ENCODE results near the gene SLC2A4RG. TPM values are rescaled to one million over a fixed set of nuclear protein-coding genes. Genes with fewer than 3 reads are reported as not detected.

Gene SLC2A4RG
- total RNA-seq, 1 experiment from 2014 or later = 169 TPM

DNA sequence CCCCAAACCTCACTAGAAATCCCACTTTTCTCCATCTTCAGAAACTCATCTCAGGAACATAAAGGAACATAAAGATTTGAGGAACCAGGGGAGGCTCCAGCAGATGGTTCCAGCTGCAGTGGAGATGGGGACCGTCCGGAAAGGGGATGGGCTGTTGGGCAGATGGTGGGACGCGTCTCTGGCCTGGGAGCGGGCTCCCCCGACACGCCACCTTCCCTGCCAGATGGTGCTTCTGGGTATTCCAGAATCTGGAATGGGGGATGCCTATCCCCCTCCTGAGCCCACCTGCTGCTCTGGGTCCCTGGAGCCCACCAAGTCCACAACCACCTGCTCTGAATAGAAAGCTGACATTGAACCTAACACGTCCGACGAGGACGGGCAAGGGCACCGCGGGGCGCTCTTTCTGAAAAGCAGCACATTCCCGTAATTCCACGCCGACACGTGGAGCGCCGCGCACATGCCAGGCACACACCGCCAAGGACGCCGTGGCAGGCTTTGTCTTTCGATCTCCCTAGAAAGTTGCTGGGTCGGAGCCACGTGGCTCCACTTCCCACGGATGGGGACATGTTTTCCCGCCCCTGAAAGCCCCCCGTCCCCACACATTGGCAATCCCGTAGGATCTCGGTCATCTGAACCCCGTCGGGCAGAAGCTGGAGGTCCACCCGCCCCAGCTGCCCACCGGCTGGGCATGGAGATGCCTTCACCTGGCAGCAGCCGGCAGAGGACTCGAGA lies 27.3 kb downstream of the SLC2A4RG start:
- H3K27me3 Mint-ChIP-seq (ENCODE audit: unreplicated experiment) = peaks cover 20% of the 10 kb centered on the region
- no peak overlapping the region for H3K27ac Mint-ChIP-seq (ENCODE audit: unreplicated experiment)
- H3K36me3 Mint-ChIP-seq (ENCODE audit: insufficient read depth, unreplicated experiment) = no peaks in the 10 kb centered on the region
- no TSS peak for BruUV-seq (replicated peaks)
- no peaks in the 10 kb centered on the region for H3K9me3 Mint-ChIP-seq (ENCODE audit: low read depth, unreplicated experiment)
- intact Hi-C loops (cut with micrococcal nuclease; ENCODE audit: unreplicated experiment) = no loop called here
- DNase-seq = no peak
- no peak overlapping the region for H3K4me3 Mint-ChIP-seq (ENCODE audit: low read depth, unreplicated experiment)
- H3K4me1 Mint-ChIP-seq (ENCODE audit: low read depth, unreplicated experiment) = no peaks in the 10 kb centered on the region
- CTCF ChIA-PET = interaction anchor here (0.6 to 0.7 kb wide), 2 partner anchors 266 to 318 kb away, joined by 3 read pairs; no protein-coding TSS in a partner anchor
- TF ChIP-seq, protein P1, sequence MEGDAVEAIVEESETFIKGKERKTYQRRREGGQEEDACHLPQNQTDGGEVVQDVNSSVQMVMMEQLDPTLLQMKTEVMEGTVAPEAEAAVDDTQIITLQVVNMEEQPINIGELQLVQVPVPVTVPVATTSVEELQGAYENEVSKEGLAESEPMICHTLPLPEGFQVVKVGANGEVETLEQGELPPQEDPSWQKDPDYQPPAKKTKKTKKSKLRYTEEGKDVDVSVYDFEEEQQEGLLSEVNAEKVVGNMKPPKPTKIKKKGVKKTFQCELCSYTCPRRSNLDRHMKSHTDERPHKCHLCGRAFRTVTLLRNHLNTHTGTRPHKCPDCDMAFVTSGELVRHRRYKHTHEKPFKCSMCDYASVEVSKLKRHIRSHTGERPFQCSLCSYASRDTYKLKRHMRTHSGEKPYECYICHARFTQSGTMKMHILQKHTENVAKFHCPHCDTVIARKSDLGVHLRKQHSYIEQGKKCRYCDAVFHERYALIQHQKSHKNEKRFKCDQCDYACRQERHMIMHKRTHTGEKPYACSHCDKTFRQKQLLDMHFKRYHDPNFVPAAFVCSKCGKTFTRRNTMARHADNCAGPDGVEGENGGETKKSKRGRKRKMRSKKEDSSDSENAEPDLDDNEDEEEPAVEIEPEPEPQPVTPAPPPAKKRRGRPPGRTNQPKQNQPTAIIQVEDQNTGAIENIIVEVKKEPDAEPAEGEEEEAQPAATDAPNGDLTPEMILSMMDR (IDR thresholded peaks at IDR 0.05; ENCODE audit: unreplicated experiment) = no peak

DNA sequence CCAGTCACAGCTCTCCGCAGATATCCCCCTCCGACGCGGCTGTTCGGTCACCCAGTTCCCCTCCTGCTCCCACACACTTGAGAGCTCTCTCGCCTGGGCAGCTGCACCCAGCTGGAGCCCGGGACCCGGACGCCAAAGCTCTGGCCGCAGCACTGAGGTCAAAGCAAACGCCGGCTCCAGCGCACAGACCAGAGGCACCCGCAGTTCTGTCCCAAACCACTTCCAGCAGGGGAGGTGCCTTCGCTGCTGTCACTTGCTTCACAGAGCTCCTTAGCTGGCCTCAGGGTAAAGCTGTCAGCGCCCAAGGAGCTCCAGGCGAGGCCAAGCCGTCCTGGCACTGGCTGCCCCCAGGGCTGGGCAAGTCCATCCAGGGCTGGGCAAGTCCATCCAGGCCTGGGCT lies 27.9 kb downstream of the SLC2A4RG start:
- no peak overlapping the region for H3K4me3 Mint-ChIP-seq (ENCODE audit: low read depth, unreplicated experiment)

DNA sequence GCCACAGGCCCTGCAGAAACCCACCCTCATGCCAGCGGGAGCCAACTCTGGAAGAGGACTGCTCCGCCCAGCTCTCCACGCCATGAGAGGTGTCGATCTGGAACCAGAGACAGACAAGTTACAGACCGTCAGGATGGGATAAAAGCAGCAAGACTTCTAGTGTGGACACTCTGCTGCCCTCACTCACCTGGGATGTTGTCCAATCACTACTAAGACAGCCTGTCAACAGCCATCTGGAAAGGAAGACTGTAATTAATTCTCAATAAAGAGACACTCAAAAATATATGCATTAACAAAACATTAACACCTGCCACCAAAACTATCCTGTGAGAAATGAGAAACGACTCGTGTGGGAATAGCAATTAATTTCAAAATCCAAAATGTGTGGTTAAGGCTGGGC lies 28.3 kb downstream of the SLC2A4RG start:
- Mint-ChIP-seq H3K4me1 (ENCODE audit: low read depth, unreplicated experiment) (no peaks in the 10 kb centered on the region), H3K36me3 (ENCODE audit: insufficient read depth, unreplicated experiment) (no peaks in the 10 kb centered on the region), H3K9me3 (ENCODE audit: low read depth, unreplicated experiment) (no peaks in the 10 kb centered on the region), H3K27me3 (ENCODE audit: unreplicated experiment) (peaks cover 18% of the 10 kb centered on the region), H3K27ac (ENCODE audit: unreplicated experiment) (no peak overlapping the region), H3K4me3 (ENCODE audit: low read depth, unreplicated experiment) (no peak overlapping the region)
- TF ChIP-seq, protein P1 (IDR thresholded peaks at IDR 0.05; ENCODE audit: unreplicated experiment) = no peak
- CTCF ChIA-PET = no interaction called here
- BruUV-seq (replicated peaks) = no TSS peak
- DNase-seq = no peak
- intact Hi-C loops (cut with micrococcal nuclease; ENCODE audit: unreplicated experiment) = no loop called here

More for the DNA sequence above, 27.9 kb downstream of the SLC2A4RG start:
- no TSS peak for BruUV-seq (replicated peaks)
- Mint-ChIP-seq H3K4me1 (ENCODE audit: low read depth, unreplicated experiment) (no peaks in the 10 kb centered on the region), H3K36me3 (ENCODE audit: insufficient read depth, unreplicated experiment) (no peaks in the 10 kb centered on the region), H3K9me3 (ENCODE audit: low read depth, unreplicated experiment) (no peaks in the 10 kb centered on the region), H3K27me3 (ENCODE audit: unreplicated experiment) (peaks cover 20% of the 10 kb centered on the region), H3K27ac (ENCODE audit: unreplicated experiment) (no peak overlapping the region)
- no peak for DNase-seq
- intact Hi-C loops (cut with micrococcal nuclease; ENCODE audit: unreplicated experiment) = no loop called here
- CTCF ChIA-PET = no interaction called here
- TF ChIP-seq, protein P1 (IDR thresholded peaks at IDR 0.05; ENCODE audit: unreplicated experiment) = no peak

DNA sequence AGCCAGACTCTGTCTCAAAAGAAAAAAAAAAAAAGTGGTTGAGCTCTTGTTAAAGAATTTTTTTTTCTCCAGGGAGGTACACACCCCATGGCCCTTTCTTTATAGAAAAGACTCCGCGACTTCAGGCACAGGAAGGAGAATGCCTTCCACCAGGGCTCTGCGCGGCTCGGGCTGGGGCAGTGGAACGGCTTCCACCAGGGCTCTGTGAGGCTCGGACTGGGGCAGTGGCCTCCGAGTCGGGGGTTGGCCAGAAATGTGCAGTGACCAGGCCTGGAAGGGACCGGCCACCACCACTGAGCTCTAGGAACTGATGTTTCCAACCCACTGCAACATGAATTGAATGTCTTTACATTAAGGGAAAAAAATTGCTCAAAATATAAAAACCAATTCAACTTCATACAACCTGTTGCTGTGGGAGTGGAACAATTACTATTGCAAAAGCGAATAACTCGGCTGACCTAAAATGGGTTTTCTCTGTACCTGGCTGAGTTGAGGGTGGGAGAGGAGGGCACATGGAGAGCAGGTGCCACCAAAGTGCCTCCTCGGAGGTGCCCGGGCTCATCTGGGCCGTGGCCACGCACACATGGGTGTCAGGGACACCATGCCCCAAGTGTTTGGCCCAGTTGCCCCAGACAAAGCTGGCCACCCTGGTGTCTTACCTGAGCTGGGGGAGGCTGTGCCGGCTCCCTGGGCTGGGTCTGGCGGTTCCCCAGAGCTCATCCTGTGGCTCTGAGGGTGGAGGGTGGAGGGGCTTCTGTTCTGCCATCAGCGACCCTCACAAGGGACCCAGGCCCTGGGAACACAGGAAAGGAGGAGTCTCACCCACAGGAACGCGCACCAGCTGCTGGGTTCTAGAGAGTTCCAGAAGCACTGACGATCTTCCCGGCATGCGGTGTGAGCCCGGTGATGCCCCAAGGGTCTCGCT lies 29.3 kb downstream of the SLC2A4RG start:
- Mint-ChIP-seq H3K36me3 (ENCODE audit: insufficient read depth, unreplicated experiment) (no peaks in the 10 kb centered on the region), H3K27ac (ENCODE audit: unreplicated experiment) (no peak overlapping the region), H3K9me3 (ENCODE audit: low read depth, unreplicated experiment) (no peaks in the 10 kb centered on the region), H3K27me3 (ENCODE audit: unreplicated experiment) (peaks cover 13% of the 10 kb centered on the region), H3K4me3 (ENCODE audit: low read depth, unreplicated experiment) (no peak overlapping the region), H3K4me1 (ENCODE audit: low read depth, unreplicated experiment) (no peaks in the 10 kb centered on the region)
- BruUV-seq (replicated peaks) = no TSS peak
- DNase-seq = no peak
- TF ChIP-seq, protein P1 (IDR thresholded peaks at IDR 0.05; ENCODE audit: unreplicated experiment) = no peak
- intact Hi-C loops (cut with micrococcal nuclease; ENCODE audit: unreplicated experiment) = no loop called here
- CTCF ChIA-PET = interaction anchor here (0.6 kb wide), 1 partner anchor 351 kb away, joined by 3 read pairs; no protein-coding TSS in a partner anchor
